Right atrium auricular region (tissue), 2 donors: ENCODE results near the gene RIMBP2. TPM values are rescaled to one million over a fixed set of nuclear protein-coding genes. Genes with fewer than 3 reads are reported as not detected.

ENCODE experiments used
- DNase-seq: peaks from one replicate; pipeline ENCODE4 v3.0.0-alpha.2; 2019; ENCODE audit warnings: low spot score
- H3K27ac ChIP-seq, 2 donors: fragments of 200-600 bp; sonication (generic); 1 replicate in 1 of 2; 2 replicates in 1 of 2; pipeline ENCODE4 v1.5.1; 2016 to 2019
- H3K27me3 ChIP-seq, 2 donors: fragments of 200-600 bp; sonication (generic); one replicate each; pipeline versions ENCODE4 v1.5.1 to v1.6.0; 2017 to 2019
- H3K36me3 ChIP-seq: fragments of 200-600 bp; sonication (generic); one replicate; pipeline ENCODE4 v1.5.1; 2016
- H3K4me1 ChIP-seq, 2 donors: fragments of 200-600 bp; sonication (generic); one replicate each; pipeline versions ENCODE4 v1.5.1 to v1.6.0; 2017 to 2019
- H3K4me3 ChIP-seq, 2 donors: fragments of 200-600 bp; sonication (generic); 1 replicate in 1 of 2; 2 replicates in 1 of 2; pipeline ENCODE4 v1.5.1; 2017 to 2019; ENCODE audit warnings: mild to moderate bottlenecking in 1 of 2, moderate library complexity in 1 of 2
- H3K9me3 ChIP-seq, 2 donors: fragments of 200-600 bp; sonication (generic); one replicate each; pipeline ENCODE4 v1.5.1; 2019
- CTCF ChIP-seq, 2 donors: fragments of 200-600 bp; sonication (generic); IDR thresholded peaks; one replicate each; pipeline ENCODE4 v1.5.1; 2019; ENCODE audit warnings: antibody characterized with exemption in 2 of 2
- total RNA-seq, 2 donors: library from RNA; depleted of rRNA; stranded (reverse); fragments of >200 nt; gene quantifications; one replicate each; pipeline ENCODE4 v1.1.0, GENCODE V29; 2016

RIMBP2 gene
- total RNA-seq, 2 donors from 2014 or later = 0.04 TPM; not detected in 1

- Histone ChIP-seq H3K36me3 (no peaks in the 10 kb centered on the region), H3K9me3 (no peaks in the 10 kb centered on the region), H3K4me1 (no peaks in the 10 kb centered on the region), H3K27me3 (no peaks in the 10 kb centered on the region), H3K4me3 (no peak overlapping the region), H3K27ac (no peak overlapping the region)
- no peak for TF ChIP-seq CTCF (IDR thresholded peaks at IDR 0.05)
- no peak for DNase-seq
Measured at GRCh38 chr12:130680451-130680990, 35.6 kb downstream of the RIMBP2 start.

GRCh38 chr12:130677957-130678558 lies 38.0 kb downstream of the RIMBP2 start:
- Histone ChIP-seq H3K9me3 (no peaks in the 10 kb centered on the region), H3K36me3 (no peaks in the 10 kb centered on the region), H3K4me3 (no peak overlapping the region), H3K27me3 (no peaks in the 10 kb centered on the region), H3K27ac (no peak overlapping the region), H3K4me1 (no peaks in the 10 kb centered on the region)
- no peak for DNase-seq
- TF ChIP-seq CTCF (IDR thresholded peaks at IDR 0.05) = no peak

- Histone ChIP-seq H3K4me1 (no peaks in the 10 kb centered on the region), H3K27me3 (no peaks in the 10 kb centered on the region), H3K4me3 (no peak overlapping the region), H3K36me3 (no peaks in the 10 kb centered on the region), H3K27ac (no peak overlapping the region), H3K9me3 (no peaks in the 10 kb centered on the region)
- TF ChIP-seq CTCF (IDR thresholded peaks at IDR 0.05) = no peak
- no peak for DNase-seq
Measured at GRCh38 chr12:130675791-130676190, 40.3 kb downstream of the RIMBP2 start.

GRCh38 chr12:130675121-130675520 lies 41.0 kb downstream of the RIMBP2 start:
- no peaks in the 10 kb centered on the region for H3K36me3 ChIP-seq
- H3K9me3 ChIP-seq = no peaks in the 10 kb centered on the region
- no peak overlapping the region for H3K27ac ChIP-seq
- DNase-seq = no peak
- no peak for TF ChIP-seq CTCF (IDR thresholded peaks at IDR 0.05)
- H3K4me1 ChIP-seq = no peaks in the 10 kb centered on the region
- no peak overlapping the region for H3K4me3 ChIP-seq
- no peaks in the 10 kb centered on the region for H3K27me3 ChIP-seq

GRCh38 chr12:130674676-130675075 lies 41.4 kb downstream of the RIMBP2 start:
- Histone ChIP-seq H3K36me3 (no peaks in the 10 kb centered on the region), H3K27ac (no peak overlapping the region), H3K4me3 (no peak overlapping the region), H3K9me3 (no peaks in the 10 kb centered on the region), H3K4me1 (no peaks in the 10 kb centered on the region), H3K27me3 (no peaks in the 10 kb centered on the region)
- TF ChIP-seq CTCF (IDR thresholded peaks at IDR 0.05) = no peak
- DNase-seq = no peak
